Adipose tissue (tissue), 3 donors: ENCODE results near the gene FGF14. TPM values are rescaled to one million over a fixed set of nuclear protein-coding genes. Genes with fewer than 3 reads are reported as not detected.
"Not testable (repeated sequence)": the region's sequence is repeated elsewhere in the genome, so short reads cannot be mapped to it uniquely, and the experiment has no call there.

Experiments used
- H3K27ac ChIP-seq: one replicate; pipeline ENCODE4 v1.5.1; 2013; ENCODE audit warnings: low read depth, low read length
- WGBS, 3 donors: extraction: QIAGEN DNeasy Blood & Tissue Kit; methylation state at CpG; one replicate each; pipeline ENCODE4 v1.1.7; 2013; 5-methylcytosine and 5-hydroxymethylcytosine counted together
- polyA plus RNA-seq, 3 donors: library from polyadenylated mRNA; stranded (reverse); fragments of 200-250 nt; gene quantifications; one replicate each; pipeline ENCODE4 v1.2.3, GENCODE V29; 2013
- donor health status: healthy with polysubstance abuse.
- donor health status: Bipolar disorder and iron deficiency.
- donor health status: healthy.

Gene FGF14
- polyA plus RNA-seq, 3 donors: 0.39 to 0.56 (median 0.44) TPM

- no peak overlapping the region for H3K27ac ChIP-seq
Observed at GRCh38 chr13:102041544-102041943, 360.3 kb downstream of the FGF14 start.

DNA sequence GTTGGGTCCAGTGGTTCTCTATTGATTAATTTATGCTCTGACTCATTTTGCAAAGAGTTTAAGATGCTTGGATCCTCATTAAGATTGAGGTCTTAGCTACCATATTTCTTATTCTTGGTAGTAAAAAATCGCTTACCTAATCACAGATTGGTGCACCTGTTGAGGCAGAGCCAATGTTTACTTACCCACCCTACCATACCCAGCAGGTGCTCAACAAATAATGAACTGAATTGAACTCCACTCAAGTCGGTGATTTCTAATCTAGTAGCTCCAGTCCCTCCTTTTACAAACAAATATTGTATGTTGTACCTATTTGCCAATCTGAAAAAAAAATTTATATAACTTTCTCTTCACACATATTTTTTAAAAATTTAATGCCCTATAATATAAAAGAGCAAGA lies 361.0 kb downstream of the FGF14 start:
- H3K27ac ChIP-seq: no peak overlapping the region
- 17 to 70% (median 60%) methylated on average over 2 of the region's 2 CpGs for WGBS, 3 donors

- H3K27ac ChIP-seq: no peak overlapping the region
- WGBS, 3 donors: 70 to 78% (median 74%) methylated on average over 7 of the region's 7 CpGs
Observed at GRCh38 chr13:102039264-102039663, 362.6 kb downstream of the FGF14 start.

GRCh38 chr13:102038787-102039186 lies 363.1 kb downstream of the FGF14 start:
- no peak overlapping the region for H3K27ac ChIP-seq
- 78 to 88% (median 87%) methylated on average over 1 of the region's 1 CpG for WGBS, 3 donors

DNA sequence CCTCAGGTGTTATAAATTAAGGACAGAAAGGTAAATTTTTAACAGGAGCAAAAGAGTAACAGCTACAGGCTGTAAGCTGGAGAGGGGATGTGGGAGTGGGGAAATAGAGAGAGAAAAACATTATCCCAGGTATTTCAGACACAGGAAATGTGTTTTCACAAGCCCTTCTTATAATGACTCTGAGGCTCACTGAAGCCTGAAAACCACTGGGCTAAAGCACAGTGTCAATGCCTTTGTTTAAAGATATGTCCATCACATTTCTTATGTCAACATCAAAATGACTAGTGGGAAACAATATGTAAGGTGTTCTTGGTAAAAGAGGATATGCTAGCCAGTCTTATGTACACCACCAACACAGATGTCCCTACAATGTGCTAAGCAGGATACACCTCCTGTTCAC lies 365.9 kb downstream of the FGF14 start:
- H3K27ac ChIP-seq: no peak overlapping the region

- no peak overlapping the region for H3K27ac ChIP-seq
- 76 to 83% (median 82%) methylated on average over 5 of the region's 5 CpGs for WGBS, 3 donors
Observed at GRCh38 chr13:102033857-102034331, 368.0 kb downstream of the FGF14 start.

DNA sequence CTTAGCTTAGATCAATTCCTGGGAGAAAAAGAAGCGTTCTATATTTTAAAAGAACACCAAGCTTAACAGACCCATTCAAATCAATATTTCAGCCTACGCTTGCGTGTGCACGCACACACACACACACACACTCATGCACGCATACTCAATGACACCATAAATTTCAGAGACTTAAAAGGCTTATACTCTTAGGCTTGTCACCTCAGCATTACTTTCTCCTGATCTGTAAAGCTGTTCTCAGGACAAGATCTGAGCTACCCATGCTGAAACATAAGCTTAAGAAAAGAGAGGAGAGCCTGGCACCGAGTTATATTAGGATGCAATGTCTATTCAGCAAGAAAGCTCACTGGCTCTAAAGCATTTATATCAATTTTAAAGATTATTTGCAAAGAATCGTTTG lies 368.5 kb downstream of the FGF14 start:
- H3K27ac ChIP-seq: no peak overlapping the region
- 60 to 86% (median 85%) methylated on average over 7 of the region's 7 CpGs for WGBS, 3 donors

GRCh38 chr13:102028868-102029267 lies 373.0 kb downstream of the FGF14 start:
- 59 to 70% (median 60%) methylated on average over 5 of the region's 5 CpGs for WGBS, 3 donors
- no peak overlapping the region for H3K27ac ChIP-seq

DNA sequence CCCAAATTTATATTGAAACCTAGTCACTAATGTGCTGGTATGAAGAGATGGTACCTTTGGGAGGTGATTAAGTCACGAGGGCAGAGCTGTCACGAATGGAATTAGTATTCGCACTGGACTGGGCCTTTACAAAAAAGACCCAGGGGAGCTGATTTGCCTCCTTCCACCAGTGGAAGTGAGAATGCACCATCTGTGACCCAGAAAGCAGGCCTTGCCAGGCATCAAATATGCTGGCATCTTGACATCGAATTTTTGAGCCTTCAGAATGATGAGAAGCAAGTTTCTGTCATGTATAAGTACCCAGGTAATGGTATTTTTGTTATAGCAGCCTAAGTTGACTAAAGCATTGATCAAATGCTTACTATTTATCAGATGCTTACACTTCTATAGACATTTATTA lies 373.6 kb downstream of the FGF14 start:
- no peak overlapping the region for H3K27ac ChIP-seq
- WGBS, 3 donors: 66 to 73% (median 68%) methylated on average over 4 of the region's 4 CpGs

DNA sequence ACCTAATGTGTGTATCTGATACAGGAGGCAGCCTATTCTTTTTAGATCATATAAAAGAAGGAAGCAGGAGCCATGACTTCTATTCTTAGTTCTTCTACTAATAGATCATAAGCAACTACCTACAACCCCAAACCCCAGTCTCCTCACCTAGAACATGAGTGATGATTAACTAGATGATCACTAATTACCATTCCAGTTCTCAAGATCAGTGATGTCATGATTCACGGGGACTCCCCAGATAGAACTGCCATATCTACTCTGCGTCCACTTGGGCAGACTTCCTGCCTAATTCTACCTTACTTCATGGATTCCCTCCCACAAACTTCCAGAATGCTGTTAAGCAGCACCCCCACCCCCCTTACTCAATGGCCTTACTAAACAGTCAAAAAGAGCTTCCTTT lies 380.1 kb downstream of the FGF14 start:
- 63 to 89% (median 68%) methylated on average over 2 of the region's 2 CpGs for WGBS, 3 donors
- no peak overlapping the region for H3K27ac ChIP-seq

DNA sequence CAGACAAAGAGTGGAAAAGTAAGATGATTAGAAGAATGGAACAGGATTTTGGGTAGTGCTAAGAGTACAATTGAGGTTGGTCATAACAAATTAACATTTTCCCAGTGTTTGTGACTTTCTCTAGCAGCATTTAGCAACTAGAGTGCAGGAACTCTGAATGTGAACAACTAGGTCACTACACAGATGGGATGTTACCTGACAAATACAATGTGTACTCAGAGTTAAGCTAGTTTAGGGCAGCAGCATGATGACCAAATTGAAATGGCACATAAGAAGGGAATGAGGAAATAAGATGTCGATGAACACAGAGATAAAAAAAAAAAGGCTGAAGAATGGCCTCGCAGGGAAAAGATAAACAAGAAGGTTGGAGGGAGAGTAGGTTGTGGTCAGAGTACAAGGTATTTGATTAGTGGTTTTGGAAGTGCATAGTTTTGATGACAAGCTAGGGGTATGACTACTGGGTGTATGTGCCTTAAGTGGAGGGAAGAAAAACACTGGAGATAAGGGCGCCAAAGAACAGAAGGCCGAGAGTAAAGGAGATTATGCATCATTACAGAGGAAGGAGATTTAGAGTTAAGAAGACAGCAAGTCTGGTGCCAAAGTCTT lies 381.1 kb downstream of the FGF14 start:
- WGBS, 3 donors: 47 to 64% (median 55%) methylated on average over 4 of the region's 4 CpGs

DNA sequence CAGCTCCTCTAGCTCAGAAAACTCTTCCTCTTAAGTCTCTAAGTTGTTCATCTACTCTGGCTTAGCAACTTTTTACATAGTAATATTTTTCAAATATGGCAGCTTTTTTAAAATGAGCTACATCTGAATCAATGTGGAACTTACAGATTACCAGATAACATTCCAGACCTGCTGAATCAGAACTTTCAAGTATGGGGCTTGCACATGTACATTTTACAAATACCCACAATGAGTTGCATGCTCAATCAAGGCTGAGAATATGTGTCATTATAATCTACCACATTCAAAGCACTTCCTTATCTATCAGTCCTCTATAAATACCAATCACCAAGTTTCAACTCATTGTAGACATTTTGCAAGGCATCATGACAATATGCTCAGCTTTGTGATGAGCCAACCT lies 383.1 kb downstream of the FGF14 start:
- no peak overlapping the region for H3K27ac ChIP-seq

More for the DNA sequence above, 381.1 kb downstream of the FGF14 start:
- no peak overlapping the region for H3K27ac ChIP-seq

DNA sequence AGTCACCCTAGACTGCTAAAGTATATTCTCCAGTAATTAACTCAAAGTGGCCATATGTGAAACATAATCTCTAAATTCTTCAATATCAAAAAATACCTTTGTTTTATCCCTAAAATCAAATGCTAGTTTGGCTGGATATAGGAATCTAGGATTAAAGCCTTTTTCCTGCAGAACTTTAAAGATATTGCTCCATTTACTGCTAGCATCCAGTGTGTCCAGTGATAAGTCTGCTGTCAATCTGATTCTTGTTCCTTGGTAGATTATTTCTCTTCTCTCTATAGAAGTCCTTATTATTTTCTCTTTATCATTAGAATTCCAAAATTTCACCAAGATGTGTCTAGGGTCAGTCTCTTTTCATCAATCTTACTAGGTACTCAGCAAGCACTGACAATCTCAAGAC lies 384.6 kb downstream of the FGF14 start:
- no peak overlapping the region for H3K27ac ChIP-seq

DNA sequence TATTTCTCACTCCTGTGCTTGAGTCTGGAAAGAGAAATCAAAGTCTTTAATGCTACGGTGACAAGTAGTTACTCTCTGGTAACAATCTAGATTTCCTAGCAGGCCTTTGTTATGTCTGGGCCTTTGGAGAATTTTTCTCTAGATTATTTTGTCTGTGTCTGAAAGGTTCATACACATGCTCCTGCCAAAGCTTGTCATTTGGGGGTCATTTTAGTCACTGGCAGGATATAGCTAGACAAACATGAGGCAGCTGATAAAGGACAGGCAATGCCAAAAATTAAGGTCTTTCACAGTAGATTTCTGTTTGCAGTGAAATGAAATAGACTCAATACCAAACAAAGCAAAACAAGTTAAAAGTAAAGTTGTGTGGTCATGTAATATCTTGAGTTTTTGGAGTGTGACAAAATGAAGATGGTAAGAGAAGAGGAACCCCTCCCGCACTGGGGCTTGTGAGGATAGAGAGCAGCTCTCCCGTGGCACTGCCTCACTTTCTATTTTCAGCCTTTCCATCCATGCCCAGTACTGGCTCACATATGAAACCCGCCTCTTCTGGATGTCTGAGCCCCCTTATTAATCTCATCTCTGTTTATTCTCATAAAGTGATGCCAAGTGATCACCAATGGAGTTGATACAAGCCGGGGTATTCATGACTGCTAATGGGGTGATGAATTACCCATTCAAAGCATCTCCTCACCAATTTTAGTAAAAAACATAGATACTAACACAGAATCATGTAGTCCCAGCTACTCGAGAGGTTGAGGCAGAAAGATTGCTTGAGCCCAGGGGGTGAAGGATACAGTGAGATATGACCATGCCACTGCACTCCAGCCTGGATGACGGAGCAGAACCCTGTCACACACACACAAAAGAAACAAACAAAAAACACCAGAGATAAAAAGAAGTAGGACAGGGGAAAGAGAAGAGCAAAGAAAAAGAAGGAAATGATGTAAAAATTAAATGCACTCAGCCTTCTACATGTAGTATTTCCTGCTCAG lies 389.3 kb downstream of the FGF14 start:
- no peak overlapping the region for H3K27ac ChIP-seq
- 57 to 68% (median 63%) methylated on average over 7 of the region's 7 CpGs for WGBS, 3 donors

DNA sequence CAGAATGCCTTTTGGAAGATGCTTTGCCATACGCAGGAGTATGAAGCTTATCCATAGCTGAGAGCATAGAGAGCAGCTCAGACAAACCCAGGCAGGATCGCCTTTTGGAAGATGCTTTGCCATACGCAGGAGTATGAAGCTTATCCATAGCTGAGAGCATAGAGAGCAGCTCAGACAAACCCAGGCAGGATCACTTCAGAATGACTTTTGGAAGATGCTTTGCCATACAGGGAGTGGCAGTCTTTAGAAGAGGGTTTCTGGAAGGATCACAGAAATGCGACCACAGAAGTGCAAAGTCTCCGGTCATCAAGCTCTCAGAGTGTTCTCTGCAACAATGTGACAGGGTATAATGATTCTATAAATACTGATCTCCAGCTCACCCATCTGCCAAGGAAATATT lies 390.4 kb downstream of the FGF14 start:
- WGBS, 3 donors: 68 to 82% (median 74%) methylated on average over 5 of the region's 5 CpGs
- not testable (repeated sequence) for H3K27ac ChIP-seq

DNA sequence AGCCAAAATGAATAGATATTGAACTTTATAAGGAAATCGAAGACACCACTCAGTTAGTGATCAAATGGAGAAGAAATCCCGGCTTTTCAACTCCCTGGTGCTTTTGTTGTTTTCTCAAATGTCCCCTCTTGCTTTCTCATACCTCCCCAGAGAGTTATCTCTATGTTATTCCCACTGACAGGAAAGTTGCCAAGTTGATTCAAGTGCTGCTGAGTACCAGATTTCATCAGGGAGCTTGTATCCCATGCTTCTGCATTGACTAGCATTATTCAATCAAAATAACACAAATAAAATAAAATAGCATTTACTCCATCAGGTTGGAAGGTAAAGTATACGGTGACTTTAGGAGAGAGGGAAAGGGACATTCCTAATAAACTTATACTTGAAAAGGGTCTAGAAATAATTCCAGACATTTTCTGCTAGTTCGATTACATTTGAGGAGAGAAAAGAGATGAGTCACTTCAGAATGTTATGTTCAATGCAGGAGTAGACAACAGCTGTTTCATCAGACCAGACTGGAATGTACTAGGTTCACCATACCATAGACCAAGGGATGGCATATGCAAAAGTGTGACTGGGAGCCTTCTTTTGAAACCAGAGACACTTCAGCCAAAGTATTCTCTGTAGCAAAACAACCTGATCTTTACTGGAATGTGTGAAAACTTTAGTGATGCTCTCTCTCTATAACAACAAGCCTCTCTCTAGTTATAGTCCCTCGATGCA lies 397.8 kb downstream of the FGF14 start:
- H3K27ac ChIP-seq: no peak overlapping the region
- WGBS, 3 donors: 61 to 72% (median 71%) methylated on average over 5 of the region's 5 CpGs

- 48 to 76% (median 57%) methylated on average over 3 of the region's 3 CpGs for WGBS, 3 donors
Observed at GRCh38 chr13:102002287-102002686, 399.6 kb downstream of the FGF14 start.

DNA sequence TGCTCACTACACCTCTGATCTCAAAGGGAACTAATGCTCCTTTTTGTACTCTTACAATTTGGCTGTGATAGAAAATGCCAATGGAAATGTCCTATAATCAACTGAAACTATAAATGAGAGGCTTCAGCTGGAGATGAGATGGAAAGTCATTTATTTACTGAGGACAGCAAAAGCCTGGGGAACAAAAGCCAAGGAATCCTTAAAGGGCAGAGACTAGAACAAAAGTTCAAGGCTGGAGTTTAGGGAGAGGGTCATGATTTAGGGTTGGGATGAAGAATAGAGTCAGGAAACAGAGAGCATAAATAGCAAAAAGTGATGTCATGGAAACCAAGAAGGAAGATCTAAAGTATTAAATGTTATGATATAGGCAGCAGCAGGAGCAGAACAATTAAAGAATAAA lies 401.1 kb downstream of the FGF14 start:
- no peak overlapping the region for H3K27ac ChIP-seq

More at GRCh38 chr13:102002287-102002686, 399.6 kb downstream of the FGF14 start:
- no peak overlapping the region for H3K27ac ChIP-seq

DNA sequence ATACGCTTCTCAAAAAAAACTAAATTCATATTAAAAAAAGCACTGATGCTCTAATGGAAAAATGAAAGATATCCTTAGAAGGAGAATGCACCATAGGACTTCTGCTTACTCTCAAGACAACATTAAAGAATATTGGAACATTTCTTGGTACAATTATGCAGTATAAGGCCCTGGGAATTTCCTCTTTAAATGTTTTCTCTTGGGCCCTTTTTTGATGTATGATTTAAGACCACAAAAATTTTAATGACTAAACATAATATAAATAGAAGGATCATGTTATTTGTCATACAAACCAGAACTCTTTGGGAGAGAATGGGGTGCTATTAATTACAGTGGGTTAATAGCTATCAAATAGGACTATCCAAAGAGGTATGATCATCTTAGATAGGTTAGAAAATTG lies 403.7 kb downstream of the FGF14 start:
- H3K27ac ChIP-seq: no peak overlapping the region
- 86 to 93% (median 88%) methylated on average over 1 of the region's 1 CpG for WGBS, 3 donors
